HepG2 (cell line): ENCODE measurements around the gene OSBPL2. TPM values are rescaled to one million over a fixed set of nuclear protein-coding genes. Genes with fewer than 3 reads are reported as not detected.

Source experiments
- AHR ChIP-seq: IDR thresholded peaks from 2 replicates; pipeline ENCODE4 v1.6.1; 2018; ENCODE audit warnings: missing genetic modification reagents, missing compliant biosample characterization
- GATAD1 ChIP-seq: IDR thresholded peaks from 2 replicates; pipeline ENCODE4 v1.6.1; 2016; ENCODE audit warnings: missing genetic modification reagents, missing compliant biosample characterization
- HNF1A ChIP-seq, 2 experiments: sonication (generic) in 1 of 2; formaldehyde crosslinking in 1 of 2; IDR thresholded peaks; 2 replicates each; pipeline versions ENCODE4 v1.4.0 to v1.6.1; 2016 to 2020; ENCODE audit warnings: borderline replicate concordance in 1 of 2, low read depth in 1 of 2, mild to moderate bottlenecking in 1 of 2, missing genetic modification reagents in 1 of 2
- LBX2 ChIP-seq: sonication (generic); formaldehyde crosslinking; IDR thresholded peaks from 2 replicates; pipeline ENCODE4 v1.5.0; 2020; ENCODE audit warnings: missing genetic modification reagents, mild to moderate bottlenecking, borderline replicate concordance
- MTA3 ChIP-seq: sonication (generic); formaldehyde crosslinking; IDR thresholded peaks from 2 replicates; pipeline ENCODE4 v1.4.0; 2020; ENCODE audit warnings: missing genetic modification reagents
- RFXAP ChIP-seq: sonication (generic); formaldehyde crosslinking; IDR thresholded peaks from 2 replicates; pipeline ENCODE4 v1.4.0; 2020; ENCODE audit warnings: missing genetic modification reagents, borderline replicate concordance
- SP4 ChIP-seq: sonication (generic); formaldehyde crosslinking; IDR thresholded peaks from 2 replicates; pipeline ENCODE4 v1.8.1; 2023; ENCODE audit warnings: mild to moderate bottlenecking, missing genetic modification reagents
- XRCC5 ChIP-seq: fragments of 200-400 bp; formaldehyde crosslinking; optimal IDR thresholded peaks from 2 replicates; pipeline ENCODE3; 2017; ENCODE audit warnings: mild to moderate bottlenecking, low read length
- YEATS2 ChIP-seq: sonication (generic); formaldehyde crosslinking; IDR thresholded peaks from 2 replicates; pipeline ENCODE4 v1.4.0; 2020; ENCODE audit warnings: missing genetic modification reagents, borderline replicate concordance
- ZBTB7B ChIP-seq: sonication (generic); formaldehyde crosslinking; IDR thresholded peaks from 2 replicates; pipeline ENCODE4 v1.4.0; 2020; ENCODE audit warnings: missing genetic modification reagents
- ZNF143 ChIP-seq: sonication (generic); formaldehyde crosslinking; IDR thresholded peaks from 2 replicates; pipeline ENCODE4 v1.4.0; 2020; ENCODE audit warnings: missing genetic modification reagents
- ZNF225 ChIP-seq: sonication (generic); formaldehyde crosslinking; IDR thresholded peaks from 2 replicates; pipeline ENCODE4 v1.4.0; 2020; ENCODE audit warnings: mild to moderate bottlenecking, missing genetic modification reagents
- ZNF678 ChIP-seq: sonication (generic); formaldehyde crosslinking; IDR thresholded peaks from 2 replicates; pipeline ENCODE4 v1.4.0; 2020; ENCODE audit warnings: mild to moderate bottlenecking, missing genetic modification reagents
- ZSCAN30 ChIP-seq: sonication (generic); formaldehyde crosslinking; IDR thresholded peaks from 2 replicates; pipeline ENCODE4 v1.5.0; 2020; ENCODE audit warnings: mild to moderate bottlenecking, missing genetic modification reagents
- polyA plus RNA-seq, 8 experiments: library from polyadenylated mRNA; depleted of rRNA in 3 of 8; stranded (reverse) in 7 of 8; unstranded in 1 of 8; fragments of >200 nt; fragmentation: Illumina TruSeq in 4 of 8; extraction: Trizol in 4 of 8; gene quantifications; 2 replicates each; pipeline versions ENCODE4 v1.2.1 to v1.2.3, GENCODE V29; 2011 to 2016; ENCODE audit warnings: low read depth in 4 of 8, missing spikeins in 1 of 8, mixed read lengths in 1 of 8; ENCODE audit not compliant: insufficient read depth in 1 of 8
- total RNA-seq, 5 experiments: library from RNA; depleted of rRNA; stranded (reverse); fragments of >200 nt; fragmentation: Illumina TruSeq; extraction: Trizol; gene quantifications; 2 replicates each; pipeline ENCODE4 v1.2.3, GENCODE V29; 2016; ENCODE audit warnings: low read depth in 1 of 5
- TF ChIP-seq, protein P1 (sequence below): sonication (generic); formaldehyde crosslinking; IDR thresholded peaks from 2 replicates; pipeline ENCODE4 v1.9.0; 2022; ENCODE audit warnings: missing genetic modification reagents, mild to moderate bottlenecking, borderline replicate concordance
- TF ChIP-seq, protein P2 (sequence below): sonication (generic); formaldehyde crosslinking; IDR thresholded peaks from 2 replicates; pipeline ENCODE4 v1.4.0; 2020; ENCODE audit warnings: missing genetic modification reagents, borderline replicate concordance
- TF ChIP-seq, protein P3 (sequence below): sonication (generic); formaldehyde crosslinking; IDR thresholded peaks from 2 replicates; pipeline ENCODE4 v1.4.0; 2020; ENCODE audit warnings: missing genetic modification reagents

The OSBPL2 gene
- total and polyA plus RNA-seq, 2 of the 13 experiments (the other 11 are each of a cell fraction or from before 2014, with no cell fraction given): 18.5 to 37.4 TPM

- TF ChIP-seq LBX2 (0 out of 2 replicates have a peak, but pooled peaks have one; percentile 36), YEATS2 (0 out of 2 replicates have a peak, but pooled peaks have one; percentile 37), ZNF678 (CRISPR knock-in tag) (no peak), ZNF225 (0 out of 2 replicates have a peak, but pooled peaks have one; percentile 26), ZNF143 (CRISPR knock-in tag) (peak; percentile 30; the same call in 1 of the 2 replicates), HNF1A (IDR thresholded peaks at IDR 0.05; ENCODE audit: low read depth) (0 out of 2 replicates have a peak, but pooled peaks have one; percentile 15), HNF1A (CRISPR knock-in tag; IDR thresholded peaks at IDR 0.05; ENCODE audit: borderline replicate concordance) (no peak; the same call in 1 of the 2 replicates), ZBTB7B (0 out of 2 replicates have a peak, but pooled peaks have one; percentile 30), ZSCAN30 (CRISPR knock-in tag) (no peak), XRCC5 (peak; percentile 88), AHR (CRISPR knock-in tag) (no peak), SP4 (CRISPR knock-in tag) (0 out of 2 replicates have a peak, but pooled peaks have one; percentile 14), GATAD1 (CRISPR knock-in tag) (peak; percentile 26; the same call in 1 of the 2 replicates), MTA3 (CRISPR knock-in tag) (no peak), RFXAP (CRISPR knock-in tag) (peak; percentile 73; the same call in 1 of the 2 replicates)
- TF ChIP-seq, protein P1, sequence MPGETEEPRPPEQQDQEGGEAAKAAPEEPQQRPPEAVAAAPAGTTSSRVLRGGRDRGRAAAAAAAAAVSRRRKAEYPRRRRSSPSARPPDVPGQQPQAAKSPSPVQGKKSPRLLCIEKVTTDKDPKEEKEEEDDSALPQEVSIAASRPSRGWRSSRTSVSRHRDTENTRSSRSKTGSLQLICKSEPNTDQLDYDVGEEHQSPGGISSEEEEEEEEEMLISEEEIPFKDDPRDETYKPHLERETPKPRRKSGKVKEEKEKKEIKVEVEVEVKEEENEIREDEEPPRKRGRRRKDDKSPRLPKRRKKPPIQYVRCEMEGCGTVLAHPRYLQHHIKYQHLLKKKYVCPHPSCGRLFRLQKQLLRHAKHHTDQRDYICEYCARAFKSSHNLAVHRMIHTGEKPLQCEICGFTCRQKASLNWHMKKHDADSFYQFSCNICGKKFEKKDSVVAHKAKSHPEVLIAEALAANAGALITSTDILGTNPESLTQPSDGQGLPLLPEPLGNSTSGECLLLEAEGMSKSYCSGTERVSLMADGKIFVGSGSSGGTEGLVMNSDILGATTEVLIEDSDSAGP: peak; percentile 48; the same call in 1 of the 2 replicates
- TF ChIP-seq, protein P2, sequence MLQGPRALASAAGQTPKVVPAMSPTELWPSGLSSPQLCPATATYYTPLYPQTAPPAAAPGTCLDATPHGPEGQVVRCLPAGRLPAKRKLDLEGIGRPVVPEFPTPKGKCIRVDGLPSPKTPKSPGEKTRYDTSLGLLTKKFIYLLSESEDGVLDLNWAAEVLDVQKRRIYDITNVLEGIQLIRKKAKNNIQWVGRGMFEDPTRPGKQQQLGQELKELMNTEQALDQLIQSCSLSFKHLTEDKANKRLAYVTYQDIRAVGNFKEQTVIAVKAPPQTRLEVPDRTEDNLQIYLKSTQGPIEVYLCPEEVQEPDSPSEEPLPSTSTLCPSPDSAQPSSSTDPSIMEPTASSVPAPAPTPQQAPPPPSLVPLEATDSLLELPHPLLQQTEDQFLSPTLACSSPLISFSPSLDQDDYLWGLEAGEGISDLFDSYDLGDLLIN: peak; percentile 9; the same call in 1 of the 2 replicates
- TF ChIP-seq, protein P3, sequence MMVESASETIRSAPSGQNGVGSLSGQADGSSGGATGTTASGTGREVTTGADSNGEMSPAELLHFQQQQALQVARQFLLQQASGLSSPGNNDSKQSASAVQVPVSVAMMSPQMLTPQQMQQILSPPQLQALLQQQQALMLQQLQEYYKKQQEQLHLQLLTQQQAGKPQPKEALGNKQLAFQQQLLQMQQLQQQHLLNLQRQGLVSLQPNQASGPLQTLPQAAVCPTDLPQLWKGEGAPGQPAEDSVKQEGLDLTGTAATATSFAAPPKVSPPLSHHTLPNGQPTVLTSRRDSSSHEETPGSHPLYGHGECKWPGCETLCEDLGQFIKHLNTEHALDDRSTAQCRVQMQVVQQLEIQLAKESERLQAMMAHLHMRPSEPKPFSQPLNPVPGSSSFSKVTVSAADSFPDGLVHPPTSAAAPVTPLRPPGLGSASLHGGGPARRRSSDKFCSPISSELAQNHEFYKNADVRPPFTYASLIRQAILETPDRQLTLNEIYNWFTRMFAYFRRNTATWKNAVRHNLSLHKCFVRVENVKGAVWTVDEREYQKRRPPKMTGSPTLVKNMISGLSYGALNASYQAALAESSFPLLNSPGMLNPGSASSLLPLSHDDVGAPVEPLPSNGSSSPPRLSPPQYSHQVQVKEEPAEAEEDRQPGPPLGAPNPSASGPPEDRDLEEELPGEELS (CRISPR knock-in tag): 0 out of 2 replicates have a peak, but pooled peaks have one; percentile 24
Measured at GRCh38 chr20:62208795-62209755, 29.2 kb upstream of the OSBPL2 start (continued).
